Hematopoietic multipotent progenitor cell treated with erythropoietin and hydrocortisone succinate and interleukin-3 and kit ligand, for 4 days (in vitro differentiated cells): ENCODE results near the gene ARHGAP35.
"Not testable (repeated sequence)": the region's sequence is repeated elsewhere in the genome, so short reads cannot be mapped to it uniquely, and the experiment has no call there.

ENCODE experiments used
- DNase-seq: peaks from one replicate; pipeline ENCODE4 v3.0.0-alpha.2; 2015

The ARHGAP35 gene

DNA sequence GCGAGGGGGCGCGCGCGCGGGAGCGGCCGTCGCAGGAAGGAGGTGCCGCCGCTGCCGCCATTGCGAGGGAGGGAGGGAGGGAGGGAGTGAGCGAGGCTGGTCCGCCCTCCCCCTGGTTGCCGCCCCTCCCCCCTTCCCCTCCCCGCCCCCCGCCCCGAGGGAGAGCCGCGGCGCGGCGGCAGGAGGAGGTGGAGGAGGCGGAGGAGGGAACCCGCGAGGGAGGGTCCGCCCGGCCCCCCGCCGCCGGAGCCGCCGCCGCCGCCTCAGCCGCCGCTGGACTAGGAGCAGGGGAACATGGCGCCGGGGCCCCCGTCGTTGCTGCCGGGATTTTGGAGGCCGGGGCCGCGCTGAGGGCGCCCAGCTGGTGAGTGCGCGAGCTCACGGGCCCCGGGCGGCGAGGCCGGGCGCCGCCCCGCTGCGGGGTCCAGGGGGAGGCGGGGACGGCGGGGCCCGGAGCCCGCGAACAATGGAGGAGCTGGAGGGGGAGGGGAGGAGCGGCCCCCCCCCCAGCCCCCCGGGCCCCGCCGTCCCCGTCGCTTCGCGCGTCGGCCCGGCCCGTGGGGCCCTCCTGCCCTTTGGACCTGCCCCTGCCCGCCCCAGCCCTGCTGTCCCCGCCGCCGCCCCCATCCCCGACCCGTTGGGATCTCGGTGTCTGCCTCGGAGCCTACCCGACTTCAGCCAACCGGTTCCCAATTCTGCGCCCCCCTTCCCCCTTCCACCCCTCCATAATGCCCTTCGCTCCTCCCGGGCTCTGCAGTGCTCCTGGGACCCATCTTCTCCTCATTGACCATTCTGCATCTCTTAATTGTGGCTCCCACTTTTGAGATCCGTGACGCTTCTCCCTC, at the start of gene ARHGAP35:
ARHGAP35 (plus strand) TSS at position 152 of the 845 bp plus-strand sequence. CDS start 57,679 bp downstream, outside the sequence.
- DNase-seq = peak; percentile 31

DNA sequence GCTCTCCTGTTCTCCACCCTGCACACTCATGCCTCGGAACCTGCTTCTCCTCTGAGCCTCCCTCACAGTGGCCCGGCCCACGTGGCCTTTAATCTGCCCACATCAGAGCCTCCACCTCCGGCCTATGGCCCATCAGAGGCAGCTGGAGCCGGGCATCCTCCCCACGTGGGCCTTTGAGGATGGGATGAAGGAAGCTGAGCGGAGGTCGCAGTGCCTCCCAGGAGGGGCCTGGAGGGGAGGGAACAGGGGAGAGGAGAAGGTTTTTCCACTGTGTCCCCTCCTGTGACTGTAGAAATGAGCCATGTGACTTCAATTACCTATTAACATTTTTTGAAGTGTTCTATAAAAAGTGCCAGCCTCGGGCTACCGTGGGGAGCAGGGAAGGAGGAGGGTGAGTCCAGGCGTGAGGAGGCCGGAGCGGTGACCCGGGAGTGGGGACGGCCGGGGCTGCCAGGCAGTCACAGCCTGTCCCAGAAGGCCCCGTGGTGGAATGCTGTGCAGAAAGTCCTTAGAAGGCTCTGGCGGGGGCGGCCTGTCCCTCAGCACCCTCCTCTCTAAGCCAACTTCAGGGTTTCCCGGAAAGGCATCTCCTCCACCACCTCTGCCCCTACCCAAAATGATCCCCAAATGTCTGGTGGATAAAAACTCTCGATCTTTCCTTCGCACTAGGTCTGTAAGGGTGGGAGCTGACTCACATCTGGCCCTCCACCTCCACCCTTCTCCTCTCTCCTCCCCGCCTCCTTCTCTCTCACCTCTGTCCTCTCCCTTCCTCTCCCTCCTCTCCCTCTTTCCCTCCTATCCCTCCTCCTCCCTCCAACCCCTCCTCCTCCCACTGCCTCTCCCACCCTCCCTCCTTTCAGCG, 47.6 kb upstream of the ARHGAP35 start:
- no peak for DNase-seq

DNA sequence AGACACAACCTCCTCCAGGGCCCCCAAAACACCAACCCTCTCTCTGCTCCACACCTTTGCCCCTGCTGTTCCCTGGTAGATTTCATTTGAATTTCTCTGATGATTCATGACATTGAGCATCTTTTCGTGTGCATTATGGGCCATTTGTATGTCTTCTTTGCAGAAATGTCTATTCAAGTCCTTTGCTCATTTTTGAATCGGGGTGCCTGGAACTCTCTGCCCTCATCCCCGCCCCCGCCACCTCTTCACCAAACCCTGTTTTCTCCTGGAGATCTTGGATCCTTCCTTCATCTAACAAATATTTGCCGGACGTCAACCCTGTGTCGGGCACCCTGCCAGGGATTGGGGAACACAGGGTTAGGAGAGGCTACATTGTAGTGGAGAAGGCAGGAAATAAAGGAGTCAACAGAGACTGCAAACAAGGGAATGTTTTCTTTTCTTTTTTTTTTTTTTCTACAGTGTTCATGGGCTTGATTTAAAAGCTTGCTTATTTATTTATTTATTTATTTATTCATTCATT, 46.9 kb upstream of the ARHGAP35 start:
- no peak for DNase-seq

DNA sequence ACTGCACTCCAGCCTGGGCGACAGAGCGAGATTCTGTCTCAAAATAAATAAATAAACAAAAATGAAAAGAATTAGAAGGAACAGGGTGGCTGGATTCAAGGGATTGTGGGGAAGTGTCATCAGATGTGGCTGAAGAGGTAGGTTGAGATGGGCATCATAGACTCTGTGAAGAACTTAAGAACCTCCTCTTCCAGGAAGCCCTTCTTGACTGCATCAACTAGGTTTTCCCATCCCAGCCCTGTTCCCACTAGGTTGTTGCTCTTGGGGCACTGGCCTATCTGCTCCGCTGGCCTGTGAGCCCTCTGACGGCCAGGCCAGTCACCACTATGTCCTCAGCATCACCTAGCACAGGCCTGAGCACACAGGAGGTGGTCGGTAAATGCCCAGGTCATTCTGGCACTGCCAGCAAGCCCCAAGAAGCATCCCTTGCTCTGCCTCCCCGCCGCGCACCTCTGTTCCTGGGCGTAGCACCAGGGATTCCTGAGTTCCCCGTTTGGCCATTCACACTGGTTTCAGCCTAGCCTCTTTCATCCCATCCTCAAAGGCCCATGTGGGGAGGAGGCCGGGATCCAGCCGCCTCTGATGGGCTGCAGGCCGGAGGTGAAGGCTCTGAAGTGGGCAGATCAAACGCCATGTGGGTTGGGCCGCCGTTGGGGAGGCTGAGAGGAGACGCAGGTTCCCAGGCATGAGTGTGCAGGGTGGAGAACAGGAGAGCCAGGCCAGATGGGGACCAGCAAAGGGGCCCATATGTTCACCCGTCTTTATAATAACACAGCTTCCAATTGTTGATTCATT, 44.8 kb upstream of the ARHGAP35 start:
- no peak for DNase-seq

DNA sequence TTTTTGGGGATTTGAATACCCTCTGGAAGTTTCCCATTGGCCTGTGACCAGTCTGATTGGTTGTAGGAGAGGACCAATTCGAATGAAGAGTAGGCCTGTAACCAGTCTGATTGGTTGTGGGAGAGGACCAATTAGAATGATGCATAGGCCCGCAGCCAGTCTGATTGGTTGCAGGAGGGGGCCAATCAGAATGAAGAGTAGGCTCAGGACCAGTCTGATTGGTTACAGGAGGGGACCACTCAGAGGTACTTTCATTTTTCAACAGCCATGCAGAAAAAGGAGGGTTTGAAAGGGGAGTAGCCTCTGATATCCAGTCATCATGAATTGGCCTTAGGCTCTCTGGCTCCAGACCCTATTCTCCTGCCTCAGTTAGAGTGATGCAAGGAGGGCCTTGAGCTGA, 42.0 kb upstream of the ARHGAP35 start:
- peak; percentile 49 for DNase-seq

DNA sequence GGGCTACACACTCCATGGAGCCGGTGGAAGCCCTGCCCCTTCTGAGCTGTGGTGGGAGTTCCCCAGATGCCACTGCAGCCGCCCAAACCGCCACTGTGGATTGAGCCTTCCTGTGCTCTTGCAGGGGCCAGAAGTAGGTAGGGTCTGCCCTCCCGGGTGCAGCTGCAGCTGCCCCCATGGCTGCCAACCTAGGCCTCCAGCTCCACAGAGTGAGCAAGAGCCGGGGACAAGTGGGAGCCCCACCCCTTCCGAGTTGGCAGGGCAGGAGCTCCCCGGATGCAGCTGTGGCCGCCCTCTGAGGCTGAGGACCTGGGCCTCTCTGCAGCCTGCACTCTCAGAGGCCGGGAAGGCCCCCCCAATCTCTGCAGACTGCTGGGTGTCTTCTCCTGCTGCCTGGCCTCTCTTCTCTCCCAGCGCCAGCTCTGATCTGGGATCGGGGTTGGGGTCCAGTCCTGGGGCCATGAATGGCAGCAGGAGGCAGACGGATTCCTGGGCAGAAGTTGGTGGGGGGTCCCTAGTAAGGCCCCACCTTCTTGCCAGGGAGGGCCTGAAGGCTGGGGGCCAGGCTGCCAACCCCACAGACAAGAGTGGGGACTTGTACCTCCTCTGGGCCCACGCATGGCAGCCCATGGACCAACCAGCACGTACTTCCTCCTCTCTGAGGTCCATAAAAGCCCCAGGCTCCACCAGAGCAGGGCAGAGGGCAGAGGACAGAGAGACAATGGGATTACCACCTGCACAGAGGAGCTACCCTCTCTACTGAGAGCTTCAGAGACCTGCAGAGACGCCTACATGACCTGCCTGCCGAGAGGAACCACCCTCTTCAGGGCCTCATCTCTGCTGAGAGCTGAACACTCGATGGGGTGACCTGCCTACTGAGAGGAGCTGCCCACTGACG, 39.0 kb upstream of the ARHGAP35 start:
- DNase-seq = peak; percentile 74

DNA sequence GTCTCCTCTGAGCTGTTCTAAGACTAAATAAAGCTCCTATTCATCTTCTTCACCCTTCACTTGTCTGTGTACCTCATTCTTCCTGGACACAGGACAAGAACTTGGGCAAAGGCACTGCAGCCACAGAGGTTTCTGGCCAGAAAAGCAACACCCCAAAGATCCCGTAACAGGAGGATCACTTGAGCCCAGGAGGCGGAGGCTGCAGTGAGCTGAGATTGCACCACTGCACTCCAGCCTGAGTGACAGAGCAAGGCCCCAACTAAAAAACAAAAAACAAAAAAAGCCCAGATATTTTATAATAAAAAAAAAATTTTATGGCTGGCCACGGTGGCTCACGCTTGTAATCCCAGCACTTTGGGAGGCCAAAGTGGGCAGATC, 38.4 kb upstream of the ARHGAP35 start:
- not testable (repeated sequence) for DNase-seq

DNA sequence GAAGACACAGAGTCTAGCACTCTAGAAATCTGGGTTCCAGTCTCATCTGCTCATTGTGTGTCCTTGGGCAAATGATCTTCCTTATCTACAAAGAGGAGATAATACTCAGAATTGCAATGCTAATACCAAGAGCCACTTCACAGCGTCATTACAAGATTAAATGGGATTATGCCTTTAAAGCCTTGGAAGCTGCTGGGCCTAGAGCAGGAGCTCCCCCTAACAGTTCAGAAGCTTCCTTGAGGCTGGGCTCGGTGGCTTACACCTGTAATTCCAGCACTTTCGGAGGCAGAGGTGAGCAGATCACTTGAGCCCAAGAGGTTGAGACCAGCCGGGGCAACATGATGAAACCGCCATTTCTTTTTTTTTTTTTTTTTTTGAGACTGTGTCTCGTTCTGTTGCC, 37.7 kb upstream of the ARHGAP35 start:
- DNase-seq = no peak

DNA sequence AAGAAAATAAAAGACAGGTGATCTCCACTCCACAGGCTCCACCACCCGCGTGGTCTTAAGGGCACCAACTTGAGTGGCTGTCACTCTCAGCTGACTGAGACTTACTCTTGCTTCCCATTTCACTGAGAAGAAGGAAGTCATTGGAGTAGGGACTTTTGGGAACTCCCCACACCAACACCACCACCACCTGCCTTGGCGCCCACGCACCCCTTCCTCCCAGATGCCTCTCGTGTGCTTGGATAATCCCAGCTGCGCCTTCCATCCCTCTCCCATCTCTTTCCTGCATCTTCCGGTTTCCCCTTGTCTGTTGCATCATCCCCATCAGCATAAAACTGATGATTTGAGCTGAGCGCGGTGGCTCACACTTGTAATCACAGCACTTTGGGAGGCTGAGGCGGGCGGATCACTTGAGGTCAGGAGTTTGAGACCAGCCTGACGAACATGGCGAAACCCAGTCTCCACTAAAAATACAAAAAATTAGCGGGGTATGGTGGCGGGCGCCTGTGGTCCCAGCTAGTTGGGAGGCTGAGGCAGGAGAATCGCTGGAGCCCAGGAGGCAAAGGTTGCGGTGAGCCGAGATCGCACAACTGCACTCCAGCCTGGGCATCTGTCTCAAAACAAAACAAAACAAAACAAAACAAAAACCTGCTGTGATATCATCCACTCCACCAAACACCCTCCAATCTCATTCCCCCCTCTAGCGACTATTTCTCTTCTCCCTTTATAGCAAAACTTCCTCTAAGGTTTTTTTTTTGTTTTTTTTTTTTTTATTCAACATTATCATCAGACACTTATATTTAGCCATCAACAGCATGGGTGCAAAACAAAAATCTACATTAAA, 35.7 kb upstream of the ARHGAP35 start:
- DNase-seq = peak; percentile 58

DNA sequence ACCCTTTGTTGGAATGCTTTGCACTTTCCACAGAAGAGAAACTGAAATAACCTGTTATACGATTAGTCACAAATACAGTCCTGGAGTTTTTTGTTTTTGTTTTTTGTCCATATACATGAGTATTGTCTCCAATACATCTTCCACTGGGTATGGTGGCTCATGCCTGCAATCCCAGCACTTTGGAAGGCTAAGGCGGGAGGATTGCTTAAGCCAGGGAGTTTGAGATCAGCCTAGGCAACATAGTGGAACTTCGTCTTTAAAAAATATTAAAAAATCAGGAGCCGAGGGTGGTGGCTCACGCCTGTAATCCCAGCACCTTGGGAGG, 35.1 kb upstream of the ARHGAP35 start:
- DNase-seq = no peak

DNA sequence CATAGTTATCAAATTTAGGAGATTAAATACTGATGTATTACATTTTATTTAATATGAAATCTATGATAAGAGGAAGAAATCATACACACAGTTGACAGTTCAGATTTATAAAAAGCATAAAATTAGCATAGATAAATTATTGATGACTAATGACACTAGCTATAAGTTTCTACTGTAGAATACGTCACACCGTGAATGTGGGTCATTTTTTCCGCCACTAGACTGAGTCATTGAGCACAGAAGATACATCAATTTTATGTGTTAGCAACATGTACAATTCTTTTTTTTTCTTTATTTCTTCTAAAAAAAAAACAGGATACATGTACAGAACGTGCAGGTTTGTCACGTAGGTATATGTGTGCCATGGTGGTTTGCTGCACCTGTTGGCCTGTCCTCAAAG, 32.3 kb upstream of the ARHGAP35 start:
- DNase-seq = no peak

DNA sequence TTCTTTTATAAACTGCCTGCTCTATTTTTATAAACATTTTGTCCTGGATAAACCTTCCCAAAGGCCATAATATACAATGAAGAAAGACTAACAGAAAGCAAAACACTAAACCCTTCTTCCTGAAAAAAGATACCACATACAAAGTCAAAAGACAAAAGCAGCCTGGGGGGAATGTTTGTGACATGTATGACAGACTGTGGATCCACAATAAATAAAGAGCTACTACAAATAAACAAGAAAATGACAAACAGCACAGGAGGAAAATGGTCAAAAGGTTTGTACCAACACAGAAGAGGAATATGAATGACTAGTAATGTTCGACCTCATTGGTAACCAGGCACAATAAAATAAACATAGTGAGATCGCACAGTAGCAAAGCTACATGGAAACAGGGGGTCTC, 29.9 kb upstream of the ARHGAP35 start:
- DNase-seq = no peak

DNA sequence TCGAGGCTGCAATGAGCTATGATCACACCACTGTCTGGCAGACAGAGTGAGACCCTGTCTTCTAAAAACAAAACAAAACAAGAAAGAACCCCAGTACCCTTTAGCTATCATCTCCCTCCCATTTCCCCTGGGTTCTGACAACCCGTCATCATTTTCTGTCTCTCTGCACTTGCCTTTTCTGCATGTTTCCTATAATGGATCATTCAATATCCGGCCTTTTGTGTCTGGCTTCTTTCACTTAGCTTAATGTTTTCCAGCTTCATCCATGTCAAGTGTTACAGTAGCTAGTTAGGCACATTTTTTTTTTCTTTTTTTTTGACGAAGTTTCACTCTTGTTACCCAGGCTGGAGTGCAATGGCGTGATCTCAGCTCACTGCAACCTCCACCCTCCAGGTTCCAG, 26.7 kb upstream of the ARHGAP35 start:
- DNase-seq = no peak

DNA sequence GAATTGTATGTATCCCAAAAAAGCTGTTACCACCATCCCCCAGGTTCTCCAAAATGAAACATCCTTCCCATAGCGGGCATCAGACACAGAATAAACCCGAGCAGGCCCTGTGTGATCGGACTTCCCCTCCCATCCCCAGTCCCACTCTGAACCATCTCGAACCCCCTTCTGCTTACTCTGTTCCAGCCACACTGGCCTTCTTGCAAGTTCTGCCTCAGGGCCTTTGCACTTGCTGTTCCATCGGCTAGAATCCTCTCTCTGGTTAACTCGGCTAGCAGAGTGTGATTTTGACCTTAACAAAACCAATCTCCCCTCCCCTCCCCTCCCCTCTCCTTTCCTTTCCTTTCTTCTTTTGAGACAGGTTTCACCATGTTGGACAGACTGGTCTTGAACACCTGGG, 25.8 kb upstream of the ARHGAP35 start:
- no peak for DNase-seq

DNA sequence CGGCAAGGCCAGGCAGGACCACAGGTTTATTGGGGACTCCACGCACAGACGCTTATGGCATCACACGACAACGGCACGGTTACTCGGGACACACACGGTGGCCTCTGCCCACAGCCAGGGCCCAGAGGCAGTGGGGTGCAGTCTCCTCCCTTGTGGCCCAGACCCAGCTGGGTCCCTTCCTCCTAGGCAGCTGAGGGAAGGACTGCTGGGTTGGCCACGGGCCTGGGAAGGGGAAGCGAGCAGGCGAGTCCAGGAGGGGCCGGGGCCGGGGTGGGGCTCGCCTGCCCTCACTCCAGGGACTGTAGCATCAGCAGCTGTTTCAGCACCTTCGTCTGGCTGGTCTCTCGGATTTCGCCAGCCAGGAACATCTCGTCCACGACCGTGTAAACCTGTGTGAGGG, 22.6 kb upstream of the ARHGAP35 start:
- DNase-seq = no peak

DNA sequence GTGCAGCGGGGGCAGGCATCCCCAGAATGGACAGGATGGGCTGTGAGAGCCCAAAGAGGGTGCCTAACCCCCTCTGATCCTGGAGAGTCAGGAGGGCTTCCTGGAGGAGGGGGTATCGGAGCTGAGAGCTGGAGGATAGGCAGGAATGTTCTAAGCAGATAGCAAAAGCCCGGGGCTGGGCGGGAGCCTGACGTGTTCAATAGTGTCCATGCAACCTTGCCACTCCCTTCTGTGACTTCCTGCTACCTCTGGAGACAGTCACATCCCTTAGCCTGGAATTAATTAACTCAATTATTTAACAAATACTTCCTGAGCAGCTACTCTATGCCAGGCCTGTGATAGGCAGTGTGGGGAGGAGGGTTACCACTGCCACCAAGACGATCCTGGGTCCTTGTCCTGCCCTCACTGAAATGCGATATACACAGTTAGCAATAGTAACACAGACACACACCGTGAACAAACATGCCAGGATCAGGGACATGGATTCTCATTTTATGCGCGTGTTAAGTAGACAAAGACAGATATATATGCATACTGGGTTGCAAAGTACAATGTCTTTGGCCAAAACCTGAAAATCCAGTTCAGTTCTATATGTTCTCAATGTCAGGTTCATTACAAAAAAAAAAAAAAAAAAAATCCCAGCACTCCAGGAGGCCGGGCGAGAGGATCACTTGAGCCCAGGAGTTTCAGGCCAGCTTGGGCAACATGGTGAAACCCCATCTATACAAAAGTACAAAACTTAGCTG, 20.9 kb upstream of the ARHGAP35 start:
- no peak for DNase-seq

DNA sequence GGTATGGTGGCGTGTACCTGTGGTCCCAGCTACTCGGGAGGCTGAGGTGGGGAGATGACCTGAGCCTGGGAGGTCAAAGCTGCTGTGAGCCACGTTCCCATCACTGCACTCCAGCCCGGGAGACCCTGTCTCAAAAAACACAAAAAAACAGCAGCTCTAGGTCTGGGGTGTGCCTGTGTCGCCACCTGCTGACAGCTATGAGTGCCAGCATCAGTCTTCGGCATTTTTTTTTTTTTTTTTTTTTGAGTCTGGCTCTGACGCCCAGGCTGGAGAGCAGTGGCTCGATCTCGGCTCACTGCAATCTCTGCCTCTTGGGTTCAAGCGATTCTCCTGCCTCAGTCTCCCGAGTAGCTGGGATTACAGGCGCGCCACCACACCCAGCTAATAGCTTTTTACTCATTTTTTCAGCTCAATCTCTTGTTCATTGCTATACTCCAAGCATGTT, 20.3 kb upstream of the ARHGAP35 start:
- peak; percentile 86 for DNase-seq

DNA sequence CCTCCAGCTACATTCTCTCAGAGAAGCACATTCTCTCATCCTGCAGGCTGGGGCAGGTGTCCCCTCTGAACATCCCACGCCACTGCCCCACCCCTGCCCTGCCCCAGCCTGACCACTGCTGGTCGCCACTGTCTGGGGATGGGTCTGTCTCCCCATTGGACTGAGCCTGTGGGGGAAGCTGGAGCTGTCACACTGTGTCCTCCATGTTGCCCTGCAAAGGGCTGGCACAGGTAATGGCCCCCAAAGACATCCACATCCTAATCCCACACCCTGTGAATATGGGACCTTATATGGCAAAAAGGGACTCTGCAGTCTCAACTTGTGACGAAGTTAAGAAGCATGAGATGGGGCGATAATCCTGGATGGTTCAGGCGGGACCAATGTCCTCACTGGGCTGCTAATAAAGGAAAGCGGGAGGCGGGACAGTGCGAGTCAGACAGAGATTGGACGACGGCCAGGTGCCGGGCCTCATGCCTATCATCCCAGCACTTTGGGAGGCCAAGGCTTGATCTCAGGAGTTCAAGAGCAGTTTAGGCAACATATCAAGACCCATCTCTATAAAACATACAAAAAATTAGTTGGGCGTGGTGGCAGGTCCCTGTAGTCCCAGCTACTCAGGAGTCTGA, 19.2 kb upstream of the ARHGAP35 start:
- DNase-seq = peak; percentile 48

DNA sequence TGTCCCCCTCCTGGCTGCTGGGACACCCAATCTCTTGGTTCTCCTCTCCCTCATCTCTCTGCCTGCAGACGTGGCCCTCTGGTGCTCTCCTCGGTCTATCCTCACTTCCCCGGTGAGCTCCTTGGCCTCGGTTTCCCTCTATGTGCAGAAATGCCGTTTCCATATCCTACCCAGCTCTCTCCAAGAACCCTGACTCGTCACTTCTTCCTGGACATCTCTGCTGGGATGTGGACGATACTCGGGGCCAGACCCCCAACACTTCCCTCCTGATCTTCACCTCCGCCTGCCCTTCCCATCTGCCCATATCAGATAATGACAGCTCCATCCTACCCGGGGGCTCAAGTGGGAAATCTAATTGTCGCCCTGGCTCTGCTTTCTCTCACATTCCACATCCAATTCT, 18.0 kb upstream of the ARHGAP35 start:
- no peak for DNase-seq

DNA sequence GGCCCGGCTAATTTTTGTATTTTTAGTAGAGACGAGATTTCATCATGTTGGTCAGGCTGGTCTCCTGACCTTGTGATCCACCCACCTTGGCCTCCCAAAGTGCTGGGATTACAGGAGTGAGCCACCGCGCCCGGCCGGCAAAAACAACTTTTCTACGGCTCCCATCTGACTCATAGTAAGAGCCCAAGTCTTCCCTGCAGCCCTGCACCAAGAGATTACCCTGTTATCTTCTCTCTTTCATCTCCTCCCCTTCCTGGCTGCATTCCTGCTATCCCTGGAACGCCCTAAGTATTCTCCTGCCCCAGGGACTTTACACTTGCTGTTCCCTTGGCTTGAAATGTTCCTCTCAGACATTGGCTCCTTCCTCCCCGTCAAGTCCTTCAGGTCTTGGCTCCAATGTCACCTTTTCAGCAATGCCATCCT, 16.7 kb upstream of the ARHGAP35 start:
- DNase-seq = no peak
